Brain pericyte (primary cell): Measurements from ENCODE around the gene KCNJ3.

Experiments
- DNase-seq: peaks from one replicate; pipeline ENCODE4 v3.0.0-alpha.2; 2012; ENCODE audit warnings: low read depth, low spot score

Gene KCNJ3

GRCh38 chr2:154707994-154708575, 9.6 kb downstream of the KCNJ3 start:
- DNase-seq, result no peak

GRCh38 chr2:154709215-154709614, 10.7 kb downstream of the KCNJ3 start:
- DNase-seq, result no peak

- DNase-seq, result no peak
Measured at GRCh38 chr2:154710078-154710477, 11.6 kb downstream of the KCNJ3 start.

GRCh38 chr2:154710685-154711084, 12.2 kb downstream of the KCNJ3 start:
- DNase-seq, result no peak

GRCh38 chr2:154713675-154714074, 15.2 kb downstream of the KCNJ3 start:
- no peak for DNase-seq

- DNase-seq, result no peak
Measured at GRCh38 chr2:154720651-154721050, 22.2 kb downstream of the KCNJ3 start.

- DNase-seq, result no peak
Measured at GRCh38 chr2:154724194-154724797, 25.8 kb downstream of the KCNJ3 start.

GRCh38 chr2:154740361-154740760, 41.9 kb downstream of the KCNJ3 start:
- DNase-seq, result no peak

GRCh38 chr2:154758871-154759270, 60.4 kb downstream of the KCNJ3 start:
- DNase-seq, result no peak

GRCh38 chr2:154762638-154763037, 64.1 kb downstream of the KCNJ3 start:
- no peak for DNase-seq

- DNase-seq, result no peak
Measured at GRCh38 chr2:154771664-154772284, 73.3 kb downstream of the KCNJ3 start.

GRCh38 chr2:154776825-154777224, 78.3 kb downstream of the KCNJ3 start:
- no peak for DNase-seq

- DNase-seq, result no peak
Measured at GRCh38 chr2:154794406-154794805, 95.9 kb downstream of the KCNJ3 start.

- DNase-seq, result no peak
Measured at GRCh38 chr2:154795651-154796050, 97.2 kb downstream of the KCNJ3 start.

GRCh38 chr2:154804451-154804850, 106.0 kb downstream of the KCNJ3 start:
- DNase-seq, result no peak

- no peak for DNase-seq
Measured at GRCh38 chr2:154813636-154814035, 115.1 kb downstream of the KCNJ3 start.

GRCh38 chr2:154814856-154815255, 116.4 kb downstream of the KCNJ3 start:
- DNase-seq, result no peak

GRCh38 chr2:154825358-154825757, 126.9 kb downstream of the KCNJ3 start:
- DNase-seq, result no peak

- DNase-seq, result no peak
Measured at GRCh38 chr2:154826827-154827226, 128.3 kb downstream of the KCNJ3 start.

GRCh38 chr2:154827286-154827685, 128.8 kb downstream of the KCNJ3 start:
- DNase-seq, result no peak

GRCh38 chr2:154832711-154833110, 134.2 kb downstream of the KCNJ3 start:
- no peak for DNase-seq

GRCh38 chr2:154836632-154837031, 138.1 kb downstream of the KCNJ3 start:
- no peak for DNase-seq

GRCh38 chr2:154837035-154837434, 138.5 kb downstream of the KCNJ3 start:
- DNase-seq, result no peak
